K562 (cell line): ENCODE results near the gene GPR135. TPM values are rescaled to one million over a fixed set of nuclear protein-coding genes. Genes with fewer than 3 reads are reported as not detected.

ENCODE experiments used
- DMBX1 ChIP-seq: fragments of 250-450 bp; sonication (Bioruptor Pico); IDR thresholded peaks from 2 replicates; pipeline ENCODE4 v1.8.0; 2022; ENCODE audit warnings: inconsistent platforms, mild to moderate bottlenecking, moderate library complexity, borderline replicate concordance
- DPF2 ChIP-seq: fragments of 450-650 bp; IDR thresholded peaks from 2 replicates; pipeline ENCODE4 v1.6.1; 2016
- FOXJ2 ChIP-seq: fragments of 200-800 bp; sonication (Bioruptor generic); IDR thresholded peaks from 2 replicates; pipeline ENCODE4 v1.6.1; 2016; ENCODE audit warnings: missing genetic modification characterization, missing compliant biosample characterization
- GABPA ChIP-seq: fragments of 200-800 bp; sonication (Bioruptor generic); conservative IDR thresholded peaks from 2 replicates; pipeline ENCODE4 v1.6.1; 2016; ENCODE audit warnings: low read depth, missing genetic modification characterization, missing compliant biosample characterization
- KDM5B ChIP-seq: fragments of 200-600 bp; sonication (generic); IDR thresholded peaks from 2 replicates; pipeline ENCODE4 v1.6.1; 2012; ENCODE audit warnings: low read depth, mild to moderate bottlenecking, moderate library complexity, low read length, control low read depth, inconsistent platforms; ENCODE audit not compliant: insufficient replicate concordance
- MEIS2 ChIP-seq: fragments of 450-650 bp; IDR thresholded peaks from 2 replicates; pipeline ENCODE4 v1.6.1; 2014; ENCODE audit warnings: mild to moderate bottlenecking; ENCODE audit not compliant: partially characterized antibody
- OTX1 ChIP-seq: fragments of 450-650 bp; formaldehyde crosslinking; IDR thresholded peaks from 2 replicates; pipeline ENCODE4 v1.4.0; 2022; ENCODE audit warnings: mild to moderate bottlenecking
- PHB2 ChIP-seq: fragments of 450-650 bp; IDR thresholded peaks from 2 replicates; pipeline ENCODE4 v1.6.1; 2017; ENCODE audit warnings: low read depth
- PML ChIP-seq: IDR thresholded peaks from 2 replicates; pipeline ENCODE4 v1.6.1; 2012; ENCODE audit warnings: low read length, inconsistent platforms
- TOE1 ChIP-seq, 2 experiments: fragments of 450-650 bp in 1 of 2; sonication (generic) in 1 of 2; formaldehyde crosslinking in 1 of 2; IDR thresholded peaks; 2 replicates each; pipeline versions ENCODE4 v1.7.1 to v1.8.0; 2016 to 2022; ENCODE audit warnings: borderline replicate concordance in 2 of 2, mild to moderate bottlenecking in 2 of 2, antibody characterized with exemption in 1 of 2, inconsistent platforms in 1 of 2, low read depth in 1 of 2, missing genetic modification reagents in 1 of 2, moderate library complexity in 1 of 2
- XRCC3 ChIP-seq: fragments of 450-650 bp; IDR thresholded peaks from 2 replicates; pipeline ENCODE4 v1.6.1; 2017; ENCODE audit warnings: mild to moderate bottlenecking, moderate library complexity
- ZBTB7A ChIP-seq: IDR thresholded peaks from 2 replicates; pipeline ENCODE4 v1.6.1; 2011; ENCODE audit warnings: low read depth, mild to moderate bottlenecking, low read length, moderate library complexity, borderline replicate concordance; ENCODE audit not compliant: control insufficient read depth
- ZNF263 ChIP-seq: sonication (generic); formaldehyde crosslinking; IDR thresholded peaks from 2 replicates; pipeline ENCODE4 v1.8.0; 2022; ENCODE audit warnings: mild to moderate bottlenecking, missing genetic modification reagents, borderline replicate concordance
- ZNF41 ChIP-seq: fragments of 250-450 bp; sonication (Bioruptor Pico); conservative IDR thresholded peaks from 2 replicates; pipeline ENCODE4 v1.4.0; 2020; ENCODE audit warnings: mild to moderate bottlenecking
- ZSCAN32 ChIP-seq: fragments of 450-650 bp; formaldehyde crosslinking; IDR thresholded peaks from 2 replicates; pipeline ENCODE4 v1.4.0; 2020; ENCODE audit warnings: mild to moderate bottlenecking, moderate library complexity
- polyA plus RNA-seq, 8 experiments: library from polyadenylated mRNA; depleted of rRNA in 4 of 8; stranded (reverse) in 5 of 8; unstranded in 3 of 8; fragments of >200 nt; fragmentation: Nextera tagmentation in 2 of 8; fragmentation: Illumina TruSeq in 1 of 8; extraction: Ambion mirVana in 2 of 8; extraction: Trizol in 1 of 8; gene quantifications; 2 replicates each; pipeline versions ENCODE4 v1.2.1 to v1.2.3, GENCODE V29; 2011 to 2014; ENCODE audit warnings: inconsistent platforms in 1 of 8, missing spikeins in 1 of 8
- total RNA-seq, 7 experiments: library from RNA; depleted of rRNA in 6 of 7; stranded (reverse); fragments of >200 nt in 6 of 7; fragmentation: Illumina TruSeq in 2 of 7; extraction: Trizol in 2 of 7; gene quantifications; 2 replicates each; pipeline versions ENCODE4 v1.2.1 to v1.2.3, GENCODE V29; 2011 to 2021; ENCODE audit warnings: low replicate concordance in 1 of 7
- TF ChIP-seq, protein P1 (sequence below): IDR thresholded peaks from 2 replicates; pipeline ENCODE4 v1.6.1; 2011; ENCODE audit warnings: borderline replicate concordance, low read depth, mild to moderate bottlenecking, moderate library complexity, low read length; ENCODE audit not compliant: insufficient read depth, poor library complexity, severe bottlenecking
- TF ChIP-seq, protein P2 (sequence below): fragments of 250-450 bp; sonication (Bioruptor Pico); IDR thresholded peaks from 2 replicates; pipeline ENCODE4 v1.4.0; 2020; ENCODE audit warnings: borderline replicate concordance
- TF ChIP-seq, protein P3 (sequence below): fragments of 450-650 bp; formaldehyde crosslinking; IDR thresholded peaks from 2 replicates; pipeline ENCODE4 v1.4.0; 2022; ENCODE audit warnings: mild to moderate bottlenecking, moderate library complexity
- TF ChIP-seq, protein P4 (sequence below): sonication (generic); formaldehyde crosslinking; IDR thresholded peaks from 2 replicates; pipeline ENCODE4 v1.9.0; 2022; ENCODE audit warnings: mild to moderate bottlenecking, missing genetic modification reagents

The GPR135 gene
- total and polyA plus RNA-seq, 9 of the 15 experiments (the other 6 are each of a cell fraction or from before 2014, with no cell fraction given) = 0.06 to 1.6 (median 1.0) TPM

DNA sequence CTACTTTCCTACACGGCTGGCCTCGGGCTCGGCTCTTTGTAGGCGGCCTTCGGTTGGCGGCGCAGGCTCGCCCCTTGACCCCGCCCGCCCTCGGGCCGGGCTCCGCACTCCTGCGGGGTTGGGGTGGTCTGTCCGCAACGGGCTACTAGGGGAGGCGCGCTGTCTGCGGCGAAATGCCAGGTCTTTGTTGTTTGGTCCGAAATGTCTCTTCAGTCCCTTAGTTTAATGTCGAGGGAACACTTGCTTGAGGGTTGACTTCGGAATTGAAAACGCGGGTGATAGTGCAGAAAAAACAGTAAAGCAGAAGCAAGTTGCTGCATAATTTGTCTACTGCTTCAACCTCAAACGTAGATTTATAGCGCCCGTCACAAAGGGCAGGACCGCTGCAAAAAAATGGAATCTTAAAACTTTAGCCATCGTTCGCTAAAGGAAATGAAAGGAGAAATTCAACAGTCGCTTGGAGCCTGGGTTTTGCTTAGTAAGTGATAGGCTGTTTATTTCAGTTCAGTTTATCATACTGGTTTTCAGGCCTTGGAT is 19.5 kb upstream of the GPR135 start (continued):
- TF ChIP-seq, protein P1, sequence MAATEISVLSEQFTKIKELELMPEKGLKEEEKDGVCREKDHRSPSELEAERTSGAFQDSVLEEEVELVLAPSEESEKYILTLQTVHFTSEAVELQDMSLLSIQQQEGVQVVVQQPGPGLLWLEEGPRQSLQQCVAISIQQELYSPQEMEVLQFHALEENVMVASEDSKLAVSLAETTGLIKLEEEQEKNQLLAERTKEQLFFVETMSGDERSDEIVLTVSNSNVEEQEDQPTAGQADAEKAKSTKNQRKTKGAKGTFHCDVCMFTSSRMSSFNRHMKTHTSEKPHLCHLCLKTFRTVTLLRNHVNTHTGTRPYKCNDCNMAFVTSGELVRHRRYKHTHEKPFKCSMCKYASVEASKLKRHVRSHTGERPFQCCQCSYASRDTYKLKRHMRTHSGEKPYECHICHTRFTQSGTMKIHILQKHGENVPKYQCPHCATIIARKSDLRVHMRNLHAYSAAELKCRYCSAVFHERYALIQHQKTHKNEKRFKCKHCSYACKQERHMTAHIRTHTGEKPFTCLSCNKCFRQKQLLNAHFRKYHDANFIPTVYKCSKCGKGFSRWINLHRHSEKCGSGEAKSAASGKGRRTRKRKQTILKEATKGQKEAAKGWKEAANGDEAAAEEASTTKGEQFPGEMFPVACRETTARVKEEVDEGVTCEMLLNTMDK = no peak
- TF ChIP-seq ZNF263 (CRISPR knock-in tag) (no peak), FOXJ2 (tag) (peak; percentile 38; the same call in 1 of the 2 replicates), XRCC3 (no peak), ZSCAN32 (CRISPR knock-in tag) (no peak), DPF2 (no peak), OTX1 (CRISPR knock-in tag) (no peak), TOE1 (IDR thresholded peaks at IDR 0.05; ENCODE audit: borderline replicate concordance) (no peak), TOE1 (CRISPR knock-in tag; IDR thresholded peaks at IDR 0.05; ENCODE audit: borderline replicate concordance, low read depth) (no peak), PML (no peak), ZBTB7A (peak; percentile 35; the same call in 1 of the 2 replicates), ZNF41 (no peak), KDM5B (no peak), PHB2 (no peak), DMBX1 (CRISPR knock-in tag) (no peak), GABPA (tag) (no peak), MEIS2 (peak; percentile 64)
- TF ChIP-seq, protein P2, sequence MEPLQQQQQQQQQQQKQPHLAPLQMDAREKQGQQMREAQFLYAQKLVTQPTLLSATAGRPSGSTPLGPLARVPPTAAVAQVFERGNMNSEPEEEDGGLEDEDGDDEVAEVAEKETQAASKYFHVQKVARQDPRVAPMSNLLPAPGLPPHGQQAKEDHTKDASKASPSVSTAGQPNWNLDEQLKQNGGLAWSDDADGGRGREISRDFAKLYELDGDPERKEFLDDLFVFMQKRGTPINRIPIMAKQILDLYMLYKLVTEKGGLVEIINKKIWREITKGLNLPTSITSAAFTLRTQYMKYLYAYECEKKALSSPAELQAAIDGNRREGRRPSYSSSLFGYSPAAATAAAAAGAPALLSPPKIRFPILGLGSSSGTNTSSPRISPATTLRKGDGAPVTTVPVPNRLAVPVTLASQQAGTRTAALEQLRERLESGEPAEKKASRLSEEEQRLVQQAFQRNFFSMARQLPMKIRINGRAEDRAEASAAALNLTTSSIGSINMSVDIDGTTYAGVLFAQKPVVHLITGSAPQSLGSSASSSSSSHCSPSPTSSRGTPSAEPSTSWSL (CRISPR knock-in tag) = no peak
- TF ChIP-seq, protein P3, sequence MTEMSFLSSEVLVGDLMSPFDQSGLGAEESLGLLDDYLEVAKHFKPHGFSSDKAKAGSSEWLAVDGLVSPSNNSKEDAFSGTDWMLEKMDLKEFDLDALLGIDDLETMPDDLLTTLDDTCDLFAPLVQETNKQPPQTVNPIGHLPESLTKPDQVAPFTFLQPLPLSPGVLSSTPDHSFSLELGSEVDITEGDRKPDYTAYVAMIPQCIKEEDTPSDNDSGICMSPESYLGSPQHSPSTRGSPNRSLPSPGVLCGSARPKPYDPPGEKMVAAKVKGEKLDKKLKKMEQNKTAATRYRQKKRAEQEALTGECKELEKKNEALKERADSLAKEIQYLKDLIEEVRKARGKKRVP (CRISPR knock-in tag) = no peak
- TF ChIP-seq, protein P4, sequence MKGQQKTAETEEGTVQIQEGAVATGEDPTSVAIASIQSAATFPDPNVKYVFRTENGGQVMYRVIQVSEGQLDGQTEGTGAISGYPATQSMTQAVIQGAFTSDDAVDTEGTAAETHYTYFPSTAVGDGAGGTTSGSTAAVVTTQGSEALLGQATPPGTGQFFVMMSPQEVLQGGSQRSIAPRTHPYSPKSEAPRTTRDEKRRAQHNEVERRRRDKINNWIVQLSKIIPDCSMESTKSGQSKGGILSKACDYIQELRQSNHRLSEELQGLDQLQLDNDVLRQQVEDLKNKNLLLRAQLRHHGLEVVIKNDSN (CRISPR knock-in tag) = no peak
